GM12872 (cell line): ENCODE data around the gene RRAD.
A peak's percentile ranks its signal among the peaks of the same experiment; 100 is the strongest.

Experiments
- TF ChIP-seq, protein P1 (sequence below): IDR thresholded peaks from 3 replicates; pipeline ENCODE4 v1.5.1; 2011; ENCODE audit warnings: low read depth, mild to moderate bottlenecking, low read length, moderate library complexity; ENCODE audit not compliant: insufficient read depth

Gene RRAD

GRCh38 chr16:66895689-66895979, 29.7 kb downstream of the RRAD start:
- TF ChIP-seq, protein P1, sequence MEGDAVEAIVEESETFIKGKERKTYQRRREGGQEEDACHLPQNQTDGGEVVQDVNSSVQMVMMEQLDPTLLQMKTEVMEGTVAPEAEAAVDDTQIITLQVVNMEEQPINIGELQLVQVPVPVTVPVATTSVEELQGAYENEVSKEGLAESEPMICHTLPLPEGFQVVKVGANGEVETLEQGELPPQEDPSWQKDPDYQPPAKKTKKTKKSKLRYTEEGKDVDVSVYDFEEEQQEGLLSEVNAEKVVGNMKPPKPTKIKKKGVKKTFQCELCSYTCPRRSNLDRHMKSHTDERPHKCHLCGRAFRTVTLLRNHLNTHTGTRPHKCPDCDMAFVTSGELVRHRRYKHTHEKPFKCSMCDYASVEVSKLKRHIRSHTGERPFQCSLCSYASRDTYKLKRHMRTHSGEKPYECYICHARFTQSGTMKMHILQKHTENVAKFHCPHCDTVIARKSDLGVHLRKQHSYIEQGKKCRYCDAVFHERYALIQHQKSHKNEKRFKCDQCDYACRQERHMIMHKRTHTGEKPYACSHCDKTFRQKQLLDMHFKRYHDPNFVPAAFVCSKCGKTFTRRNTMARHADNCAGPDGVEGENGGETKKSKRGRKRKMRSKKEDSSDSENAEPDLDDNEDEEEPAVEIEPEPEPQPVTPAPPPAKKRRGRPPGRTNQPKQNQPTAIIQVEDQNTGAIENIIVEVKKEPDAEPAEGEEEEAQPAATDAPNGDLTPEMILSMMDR: no peak

GRCh38 chr16:66894948-66895688, 30.2 kb downstream of the RRAD start:
- TF ChIP-seq, protein P1: peak; percentile 95

DNA sequence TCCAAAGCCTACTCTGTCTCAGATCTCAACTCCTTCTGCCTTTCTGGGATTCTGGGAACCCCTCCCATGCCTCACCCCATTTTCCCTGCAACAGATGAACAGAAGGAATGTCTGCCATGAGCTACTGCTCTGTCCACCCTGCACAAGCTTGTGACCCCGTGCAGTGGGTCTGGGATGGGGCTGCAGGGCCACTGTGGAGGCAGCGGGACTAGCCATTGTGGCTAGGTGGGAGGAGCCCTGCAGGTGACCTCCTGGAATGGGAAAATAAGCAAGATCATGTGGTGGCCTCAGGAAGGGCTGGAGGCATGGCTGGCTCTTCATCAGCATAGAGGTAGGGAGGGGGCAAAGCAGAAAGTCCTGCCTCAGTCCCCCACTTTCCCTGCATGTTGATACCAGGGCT, 31.3 kb downstream of the RRAD start:
- TF ChIP-seq, protein P1: no peak

- TF ChIP-seq, protein P1: no peak
Measured at GRCh38 chr16:66891797-66892196, 33.5 kb downstream of the RRAD start.

- TF ChIP-seq, protein P1: no peak
Measured at GRCh38 chr16:66891360-66891759, 34.0 kb downstream of the RRAD start.

- TF ChIP-seq, protein P1: no peak
Measured at GRCh38 chr16:66890799-66891198, 34.5 kb downstream of the RRAD start.

GRCh38 chr16:66889622-66890021, 35.7 kb downstream of the RRAD start:
- TF ChIP-seq, protein P1: no peak
